GM18519 (cell line): ENCODE data around the gene KCNMA1.
"Not testable (repeated sequence)": the region's sequence is repeated elsewhere in the genome, so short reads cannot be mapped to it uniquely, and the experiment has no call there.

ENCODE experiments used
- ATAC-seq: cut with Tn5 transposase; IDR thresholded peaks from one replicate; pipeline ENCODE4 v1.9.1; 2021; ENCODE audit warnings: mild to moderate bottlenecking, moderate library complexity; ENCODE audit not compliant: unreplicated experiment, low FRiP score

Gene KCNMA1

GRCh38 chr10:77359950-77360520 is 277.6 kb downstream of the KCNMA1 start:
- no peak for ATAC-seq

- no peak for ATAC-seq
Observed at GRCh38 chr10:77359287-77359691, 278.3 kb downstream of the KCNMA1 start.

- ATAC-seq = no peak
Observed at GRCh38 chr10:77358656-77359055, 279.0 kb downstream of the KCNMA1 start.

GRCh38 chr10:77357611-77358310 is 279.8 kb downstream of the KCNMA1 start:
- no peak for ATAC-seq

GRCh38 chr10:77357185-77357584 is 280.4 kb downstream of the KCNMA1 start:
- no peak for ATAC-seq

- ATAC-seq = no peak
Observed at GRCh38 chr10:77355844-77356243, 281.8 kb downstream of the KCNMA1 start.

- no peak for ATAC-seq
Observed at GRCh38 chr10:77351386-77351785, 286.2 kb downstream of the KCNMA1 start.

- no peak for ATAC-seq
Observed at GRCh38 chr10:77350711-77351119, 286.9 kb downstream of the KCNMA1 start.

- ATAC-seq = no peak
Observed at GRCh38 chr10:77350134-77350533, 287.5 kb downstream of the KCNMA1 start.

- no peak for ATAC-seq
Observed at GRCh38 chr10:77349226-77349625, 288.4 kb downstream of the KCNMA1 start.

GRCh38 chr10:77348751-77349150 is 288.9 kb downstream of the KCNMA1 start:
- no peak for ATAC-seq

- ATAC-seq = no peak
Observed at GRCh38 chr10:77348082-77348481, 289.5 kb downstream of the KCNMA1 start.

- ATAC-seq = no peak
Observed at GRCh38 chr10:77347052-77347451, 290.6 kb downstream of the KCNMA1 start.

- no peak for ATAC-seq
Observed at GRCh38 chr10:77341055-77341454, 296.6 kb downstream of the KCNMA1 start.

- ATAC-seq = not testable (repeated sequence)
Observed at GRCh38 chr10:77339872-77340271, 297.7 kb downstream of the KCNMA1 start.

- ATAC-seq = no peak
Observed at GRCh38 chr10:77339166-77339565, 298.4 kb downstream of the KCNMA1 start.

- no peak for ATAC-seq
Observed at GRCh38 chr10:77338143-77338542, 299.5 kb downstream of the KCNMA1 start.

- ATAC-seq = no peak
Observed at GRCh38 chr10:77334501-77334900, 303.1 kb downstream of the KCNMA1 start.

- ATAC-seq = no peak
Observed at GRCh38 chr10:77333610-77334340, 303.8 kb downstream of the KCNMA1 start.

GRCh38 chr10:77332256-77332655 is 305.4 kb downstream of the KCNMA1 start:
- ATAC-seq = no peak

- ATAC-seq = no peak
Observed at GRCh38 chr10:77328272-77328816, 309.3 kb downstream of the KCNMA1 start.

GRCh38 chr10:77325233-77325537 is 312.4 kb downstream of the KCNMA1 start:
- ATAC-seq = no peak
